K562 (cell line): ENCODE results near the gene GTF3C1. TPM values are rescaled to one million over a fixed set of nuclear protein-coding genes. Genes with fewer than 3 reads are reported as not detected.

Source experiments
- ATAC-seq: fragments of 200-7000 bp; cut with Tn5 transposase; 3 replicates; pipeline ENCODE4 v1.9.1; 2020; ENCODE audit warnings: moderate library complexity
- BruUV-seq: library from RNA; stranded (reverse); fragments of 400-500 nt; replicated peaks from 2 replicates; lab custom pipeline; 2021; lab: Mats Ljungman, UMichigan
- CTCF ChIA-PET: fragments of 300-600 bp; formaldehyde crosslinking; extraction: SDS; loops from one replicate; lab custom pipeline; 2021; ENCODE audit warnings: low intra/inter-chr PET ratio; lab: Yijun Ruan, JAX
- POLR2A ChIA-PET: fragments of 300-600, 350-650 bp; sonication (Branson Sonifier 250); formaldehyde crosslinking; extraction: SDS; loops from one replicate; lab custom pipeline; 2021; ENCODE audit warnings: antibody characterized with exemption, inconsistent platforms; lab: Yijun Ruan, JAX
- DNase-seq, 4 experiments: peaks; one replicate each; pipeline versions ENCODE4 v3.0.0 to v3.0.0-alpha.2; 2011 to 2018; ENCODE audit warnings: low spot score in 3 of 4, mixed read lengths in 3 of 4; ENCODE audit errors: extremely low read depth in 1 of 4
- FAIRE-seq: peaks from 2 replicates; lab custom pipeline; 2011; peaks lifted over from hg19 to GRCh38; lab: Jason Lieb, UNC
- H2AFZ ChIP-seq: 2 replicates; pipeline ENCODE4 v1.6.0; 2011; ENCODE audit warnings: low read depth, low read length, control low read depth, inconsistent platforms
- H3K27ac ChIP-seq: fragments of 200-600 bp; 3 replicates; pipeline ENCODE4 v1.8.0; 2011; ENCODE audit warnings: low read depth, mild to moderate bottlenecking, control low read depth, inconsistent platforms, low read length, moderate library complexity, mixed read lengths; ENCODE audit errors: extremely low read depth
- H3K27me3 ChIP-seq, 2 experiments: fragments of 300-600 bp in 1 of 2; 2 replicates in 1 of 2; 3 replicates in 1 of 2; pipeline versions ENCODE4 v1.6.0 to v1.8.0; 2011; ENCODE audit warnings: inconsistent platforms in 2 of 2, low read length in 2 of 2, mild to moderate bottlenecking in 1 of 2, mixed read lengths in 1 of 2, moderate library complexity in 1 of 2; ENCODE audit not compliant: control insufficient read depth in 2 of 2, insufficient read depth in 2 of 2
- H3K36me3 ChIP-seq: fragments of 300-600 bp; 3 replicates; pipeline ENCODE4 v1.8.0; 2011; ENCODE audit warnings: mild to moderate bottlenecking, low read length, inconsistent platforms; ENCODE audit not compliant: control insufficient read depth, insufficient read depth
- H3K4me1 ChIP-seq, 2 experiments: fragments of 200-600 bp in 1 of 2; replicated peaks in 1 of 2; 2 replicates in 1 of 2; 3 replicates in 1 of 2; pipeline versions ENCODE4 v1.5.1 to v1.8.0; 2011; ENCODE audit warnings: inconsistent platforms in 2 of 2, low read length in 2 of 2, mild to moderate bottlenecking in 1 of 2, mixed read lengths in 1 of 2, moderate library complexity in 1 of 2; ENCODE audit not compliant: control insufficient read depth in 2 of 2, insufficient read depth in 2 of 2
- H3K4me2 ChIP-seq: 2 replicates; pipeline ENCODE4 v1.6.1; 2011; ENCODE audit warnings: low read length, control low read depth, inconsistent platforms, mixed read lengths; ENCODE audit not compliant: insufficient read depth
- H3K4me3 ChIP-seq: fragments of 200-600 bp; sonication (generic), shearing (Covaris generic); 2 replicates; pipeline ENCODE4 v1.5.1; 2016; ENCODE audit warnings: control low read depth, inconsistent platforms
- H3K79me2 ChIP-seq: fragments of 200-600 bp; 3 replicates; pipeline ENCODE4 v1.8.0; 2011; ENCODE audit warnings: low read length, inconsistent platforms; ENCODE audit not compliant: control insufficient read depth, insufficient read depth
- H3K9ac ChIP-seq, 2 experiments: 2 replicates each; pipeline versions ENCODE4 v1.6.0 to v1.6.1; 2011; ENCODE audit warnings: low read depth in 2 of 2, low read length in 2 of 2, control low read depth in 1 of 2, inconsistent platforms in 1 of 2, mild to moderate bottlenecking in 1 of 2, mixed read lengths in 1 of 2; ENCODE audit not compliant: insufficient read depth in 1 of 2
- H3K9me1 ChIP-seq: one replicate; pipeline ENCODE4 v1.6.0; 2011; ENCODE audit warnings: inconsistent platforms, mild to moderate bottlenecking, low read length, moderate library complexity; ENCODE audit not compliant: control insufficient read depth, insufficient read depth
- H3K9me3 ChIP-seq: replicated peaks from 2 replicates; pipeline ENCODE4 v1.5.1; 2011; ENCODE audit warnings: low read depth, low read length, inconsistent platforms; ENCODE audit not compliant: control insufficient read depth, insufficient read depth
- H4K20me1 ChIP-seq: replicated peaks from 2 replicates; pipeline ENCODE4 v1.6.1; 2011; ENCODE audit warnings: low read length, inconsistent platforms, mixed read lengths; ENCODE audit not compliant: control insufficient read depth, insufficient read depth
- CCAR2 ChIP-seq: fragments of 200-400 bp; formaldehyde crosslinking; IDR thresholded peaks from 2 replicates; pipeline ENCODE4 v1.6.1; 2017; ENCODE audit warnings: mild to moderate bottlenecking, low read depth, low read length
- CHD1 ChIP-seq: fragments of 200-600 bp; sonication (generic); IDR thresholded peaks from one replicate; pipeline ENCODE4 v1.6.1; 2012; ENCODE audit warnings: mild to moderate bottlenecking, moderate library complexity, low read length, inconsistent platforms
- POLR2G ChIP-seq: fragments of 200-400 bp; formaldehyde crosslinking; IDR thresholded peaks from 2 replicates; pipeline ENCODE4 v1.6.1; 2017; ENCODE audit warnings: low read depth, mild to moderate bottlenecking, antibody characterized with exemption, low read length, moderate library complexity
- PTBP1 ChIP-seq: fragments of 200-400 bp; formaldehyde crosslinking; IDR thresholded peaks from 2 replicates; pipeline ENCODE4 v1.6.1; 2017; ENCODE audit warnings: low read depth, low read length
- SMARCC2 ChIP-seq: fragments of 450-650 bp; IDR thresholded peaks from 2 replicates; pipeline ENCODE4 v1.6.1; 2017; ENCODE audit warnings: antibody characterized with exemption, moderate library complexity, mild to moderate bottlenecking, low read depth
- SNIP1 ChIP-seq: fragments of 450-650 bp; IDR thresholded peaks from 2 replicates; pipeline ENCODE4 v1.7.1; 2017; ENCODE audit warnings: low read depth, mild to moderate bottlenecking
- SREBF1 ChIP-seq: fragments of 150-350 bp; IDR thresholded peaks from 2 replicates; pipeline ENCODE4 v1.6.1; 2014; ENCODE audit warnings: antibody characterized with exemption, low read depth, low read length, borderline replicate concordance
- TAF9B ChIP-seq: fragments of 450-650 bp; IDR thresholded peaks from 2 replicates; pipeline ENCODE4 v1.6.1; 2018; ENCODE audit warnings: mild to moderate bottlenecking; ENCODE audit not compliant: partially characterized antibody
- TSC22D4 ChIP-seq: fragments of 450-650 bp; IDR thresholded peaks from 2 replicates; pipeline ENCODE4 v1.6.1; 2016; ENCODE audit warnings: missing genetic modification characterization, missing biosample characterization, control low read depth
- XRCC4 ChIP-seq: IDR thresholded peaks from one replicate; pipeline ENCODE4 v1.6.1; 2011; ENCODE audit not compliant: insufficient read depth, insufficient read length; ENCODE audit errors: extremely low read depth
- WGBS: fragments of 100-300 bp; shearing (Covaris generic); methylation state at CpG from one replicate; pipeline ENCODE4 v1.1.6; 2016; ENCODE audit warnings: low coverage, mixed read lengths; ENCODE audit not compliant: insufficient coverage; ENCODE audit errors: missing lambda C conversion rate; 5-methylcytosine and 5-hydroxymethylcytosine counted together
- in situ Hi-C: fragments of 300-500 bp; cut with MboI; formaldehyde crosslinking; loops from 4 replicates; pipeline ENCODE4 v1.15.0; 2018; ENCODE audit warnings: inconsistent platforms, mixed read lengths
- intact Hi-C: fragments of 100-400 bp; cut with micrococcal nuclease; formaldehyde crosslinking; loops from 2 replicates; pipeline ENCODE4 v1.14.2; 2022
- polyA plus RNA-seq, 8 experiments: library from polyadenylated mRNA; depleted of rRNA in 4 of 8; stranded (reverse) in 5 of 8; unstranded in 3 of 8; fragments of >200 nt; fragmentation: Nextera tagmentation in 2 of 8; fragmentation: Illumina TruSeq in 1 of 8; extraction: Ambion mirVana in 2 of 8; extraction: Trizol in 1 of 8; gene quantifications; 2 replicates each; pipeline versions ENCODE4 v1.2.1 to v1.2.3, GENCODE V29; 2011 to 2014; ENCODE audit warnings: inconsistent platforms in 1 of 8, missing spikeins in 1 of 8
- total RNA-seq, 7 experiments: library from RNA; depleted of rRNA in 6 of 7; stranded (reverse); fragments of >200 nt in 6 of 7; fragmentation: Illumina TruSeq in 2 of 7; extraction: Trizol in 2 of 7; gene quantifications; 2 replicates each; pipeline versions ENCODE4 v1.2.1 to v1.2.3, GENCODE V29; 2011 to 2021; ENCODE audit warnings: low replicate concordance in 1 of 7
- TF ChIP-seq, protein P1 (sequence below): fragments of 450-650 bp; IDR thresholded peaks from 2 replicates; pipeline ENCODE4 v1.6.1; 2016; ENCODE audit warnings: borderline replicate concordance

Gene GTF3C1
- total and polyA plus RNA-seq, 9 of the 15 experiments (the other 6 are each of a cell fraction or from before 2014, with no cell fraction given) = 0.72 to 63.6 (median 30.9) TPM

DNA sequence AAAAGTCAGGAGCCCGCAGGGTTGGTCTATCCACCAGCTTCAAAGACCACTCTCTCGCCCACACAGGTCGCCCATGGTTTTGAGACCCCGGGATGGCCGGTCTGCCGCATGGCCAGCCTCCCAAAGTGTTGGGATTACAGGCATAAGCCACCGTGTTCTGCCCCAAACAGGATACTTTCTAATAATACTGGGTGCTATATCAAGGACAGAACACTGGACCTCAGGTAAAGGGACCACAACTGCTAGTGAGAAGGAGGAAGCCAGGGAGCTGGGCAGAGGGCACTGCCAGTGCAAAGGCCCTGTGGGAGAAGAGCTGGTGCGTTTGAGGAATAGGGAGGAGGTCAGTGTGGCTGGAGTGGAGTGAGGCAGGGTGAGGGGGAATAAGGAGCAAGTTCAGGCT, 113.6 kb downstream of the GTF3C1 start:
- intact Hi-C loops (no loop called here), in situ Hi-C loops (no loop called here)
- 13% methylated on average over 8 of the region's 8 CpGs for WGBS
- no TSS peak for BruUV-seq
- H3K79me2 ChIP-seq = no peaks in the 10 kb centered on the region
- H3K4me1 ChIP-seq = peaks cover 0 to 12% of the 10 kb centered on the region in 2 experiments; a peak in 3 of 5 replicates
- peaks cover 0 to 15% of the 10 kb centered on the region in 2 experiments; a peak in 2 of 5 replicates for H3K27me3 ChIP-seq
- H3K4me3 ChIP-seq = no peak overlapping the region
- ATAC-seq = no peak
- H3K27ac ChIP-seq = no peak overlapping the region
- CTCF ChIA-PET = no interaction called here
- H2AFZ ChIP-seq = no peak overlapping the region
- FAIRE-seq = no peak
- DNase-seq = no peak
- no peaks in the 10 kb centered on the region for H3K9me3 ChIP-seq
- no peaks in the 10 kb centered on the region for H3K36me3 ChIP-seq
- H3K9ac ChIP-seq = no peak overlapping the region
- H4K20me1 ChIP-seq = no peaks in the 10 kb centered on the region
- no peaks in the 10 kb centered on the region for H3K9me1 ChIP-seq
- H3K4me2 ChIP-seq = no peak overlapping the region
- POLR2A ChIA-PET = no interaction called here
- TF ChIP-seq SNIP1 (no peak), XRCC4 (no peak), TAF9B (no peak), TSC22D4 (no peak), SMARCC2 (no peak), CHD1 (no peak), POLR2G (no peak), PTBP1 (no peak), SREBF1 (no peak), CCAR2 (no peak)
- TF ChIP-seq, protein P1, sequence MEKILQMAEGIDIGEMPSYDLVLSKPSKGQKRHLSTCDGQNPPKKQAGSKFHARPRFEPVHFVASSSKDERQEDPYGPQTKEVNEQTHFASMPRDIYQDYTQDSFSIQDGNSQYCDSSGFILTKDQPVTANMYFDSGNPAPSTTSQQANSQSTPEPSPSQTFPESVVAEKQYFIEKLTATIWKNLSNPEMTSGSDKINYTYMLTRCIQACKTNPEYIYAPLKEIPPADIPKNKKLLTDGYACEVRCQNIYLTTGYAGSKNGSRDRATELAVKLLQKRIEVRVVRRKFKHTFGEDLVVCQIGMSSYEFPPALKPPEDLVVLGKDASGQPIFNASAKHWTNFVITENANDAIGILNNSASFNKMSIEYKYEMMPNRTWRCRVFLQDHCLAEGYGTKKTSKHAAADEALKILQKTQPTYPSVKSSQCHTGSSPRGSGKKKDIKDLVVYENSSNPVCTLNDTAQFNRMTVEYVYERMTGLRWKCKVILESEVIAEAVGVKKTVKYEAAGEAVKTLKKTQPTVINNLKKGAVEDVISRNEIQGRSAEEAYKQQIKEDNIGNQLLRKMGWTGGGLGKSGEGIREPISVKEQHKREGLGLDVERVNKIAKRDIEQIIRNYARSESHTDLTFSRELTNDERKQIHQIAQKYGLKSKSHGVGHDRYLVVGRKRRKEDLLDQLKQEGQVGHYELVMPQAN = no peak
